ENCODE data around the gene SAMD15.
"Not testable (repeated sequence)": the region's sequence is repeated elsewhere in the genome, so short reads cannot be mapped to it uniquely, and the experiment has no call there.

SAMD15 gene

GRCh38 chr14:77406718-77407117 lies 29.5 kb downstream of the SAMD15 start:
- peak; percentile 63 for FAIRE-seq
- TF ChIP-seq TAF1 (IDR thresholded peaks at IDR 0.05; ENCODE audit: low read depth, low read length), result no peak
- no peak for TF ChIP-seq SPI1 (IDR thresholded peaks at IDR 0.05; ENCODE audit: low read depth, low read length)
- no peak for TF ChIP-seq POLR2A (IDR thresholded peaks at IDR 0.05; ENCODE audit: low read depth, low read length)
- no peak for TF ChIP-seq PAX5 (IDR thresholded peaks at IDR 0.05; ENCODE audit: insufficient read depth, low read length, severe bottlenecking)
- TF ChIP-seq POLR2AphosphoS5 (IDR thresholded peaks at IDR 0.05; ENCODE audit: low read depth, low read length), result no peak
- no peak for TF ChIP-seq POU2F2 (IDR thresholded peaks at IDR 0.05; ENCODE audit: low read depth, low read length)
- no peak for DNase-seq (ENCODE audit: insufficient read length, low spot score)

GRCh38 chr14:77407158-77407557 lies 30.0 kb downstream of the SAMD15 start:
- TF ChIP-seq POU2F2 (IDR thresholded peaks at IDR 0.05; ENCODE audit: low read depth, low read length) (no peak), PAX5 (IDR thresholded peaks at IDR 0.05; ENCODE audit: insufficient read depth, low read length, severe bottlenecking) (no peak), SPI1 (IDR thresholded peaks at IDR 0.05; ENCODE audit: low read depth, low read length) (no peak), POLR2A (IDR thresholded peaks at IDR 0.05; ENCODE audit: low read depth, low read length) (no peak), TAF1 (IDR thresholded peaks at IDR 0.05; ENCODE audit: low read depth, low read length) (no peak), POLR2AphosphoS5 (IDR thresholded peaks at IDR 0.05; ENCODE audit: low read depth, low read length) (no peak)
- DNase-seq (ENCODE audit: insufficient read length, low spot score), result no peak
- peak; percentile 38 for FAIRE-seq

GRCh38 chr14:77409131-77409533 lies 32.0 kb downstream of the SAMD15 start:
- DNase-seq (ENCODE audit: insufficient read length, low spot score) (no peak), FAIRE-seq (no peak)
- TF ChIP-seq POU2F2 (IDR thresholded peaks at IDR 0.05; ENCODE audit: low read depth, low read length), result no peak
- no peak for TF ChIP-seq POLR2AphosphoS5 (IDR thresholded peaks at IDR 0.05; ENCODE audit: low read depth, low read length)

GRCh38 chr14:77415403-77416030 lies 38.3 kb downstream of the SAMD15 start:
- DNase-seq (ENCODE audit: insufficient read length, low spot score); FAIRE-seq: not testable (repeated sequence)

- DNase-seq (ENCODE audit: insufficient read length, low spot score); FAIRE-seq: not testable (repeated sequence)
Measured at GRCh38 chr14:77416098-77416497, 38.9 kb downstream of the SAMD15 start.

GRCh38 chr14:77416836-77417235 lies 39.7 kb downstream of the SAMD15 start:
- FAIRE-seq (no peak), DNase-seq (ENCODE audit: insufficient read length, low spot score) (no peak)
- TF ChIP-seq POLR2AphosphoS5 (IDR thresholded peaks at IDR 0.05; ENCODE audit: low read depth, low read length) (no peak), PAX5 (IDR thresholded peaks at IDR 0.05; ENCODE audit: insufficient read depth, low read length, severe bottlenecking) (no peak), SPI1 (IDR thresholded peaks at IDR 0.05; ENCODE audit: low read depth, low read length) (no peak), POLR2A (IDR thresholded peaks at IDR 0.05; ENCODE audit: low read depth, low read length) (no peak), POU2F2 (IDR thresholded peaks at IDR 0.05; ENCODE audit: low read depth, low read length) (no peak), TAF1 (IDR thresholded peaks at IDR 0.05; ENCODE audit: low read depth, low read length) (no peak)

- no peak for DNase-seq (ENCODE audit: insufficient read length, low spot score)
Measured at GRCh38 chr14:77421201-77421600, 44.0 kb downstream of the SAMD15 start.

GRCh38 chr14:77423423-77423822 lies 46.2 kb downstream of the SAMD15 start, which contains the start of gene NOXRED1:
TSS of gene NOXRED1 (minus strand) at chr14:77423523. CDS start at chr14:77422889, 634 bp downstream.
- TF ChIP-seq POLR2A (IDR thresholded peaks at IDR 0.05; ENCODE audit: low read depth, low read length) (no peak), TAF1 (IDR thresholded peaks at IDR 0.05; ENCODE audit: low read depth, low read length) (no peak), SPI1 (IDR thresholded peaks at IDR 0.05; ENCODE audit: low read depth, low read length) (no peak), PAX5 (IDR thresholded peaks at IDR 0.05; ENCODE audit: insufficient read depth, low read length, severe bottlenecking) (no peak), POU2F2 (IDR thresholded peaks at IDR 0.05; ENCODE audit: low read depth, low read length) (no peak), POLR2AphosphoS5 (IDR thresholded peaks at IDR 0.05; ENCODE audit: low read depth, low read length) (no peak)
- DNase-seq (ENCODE audit: insufficient read length, low spot score) (no peak), FAIRE-seq (no peak)

More at GRCh38 chr14:77421201-77421600, 44.0 kb downstream of the SAMD15 start:
- TF ChIP-seq PAX5 (IDR thresholded peaks at IDR 0.05; ENCODE audit: insufficient read depth, low read length, severe bottlenecking), result no peak
- TF ChIP-seq TAF1 (IDR thresholded peaks at IDR 0.05; ENCODE audit: low read depth, low read length), result no peak
- no peak for TF ChIP-seq SPI1 (IDR thresholded peaks at IDR 0.05; ENCODE audit: low read depth, low read length)
- TF ChIP-seq POLR2A (IDR thresholded peaks at IDR 0.05; ENCODE audit: low read depth, low read length), result no peak
- no peak for TF ChIP-seq POU2F2 (IDR thresholded peaks at IDR 0.05; ENCODE audit: low read depth, low read length)
- FAIRE-seq, result no peak

- no peak for FAIRE-seq
- TF ChIP-seq POLR2AphosphoS5 (IDR thresholded peaks at IDR 0.05; ENCODE audit: low read depth, low read length), result no peak
- DNase-seq (ENCODE audit: insufficient read length, low spot score), result no peak
Measured at GRCh38 chr14:77424862-77425261, 47.7 kb downstream of the SAMD15 start.

GRCh38 chr14:77426396-77426795 lies 49.2 kb downstream of the SAMD15 start:
- no peak for DNase-seq (ENCODE audit: insufficient read length, low spot score)
- no peak for FAIRE-seq
- TF ChIP-seq POU2F2 (IDR thresholded peaks at IDR 0.05; ENCODE audit: low read depth, low read length) (no peak), POLR2A (IDR thresholded peaks at IDR 0.05; ENCODE audit: low read depth, low read length) (no peak), POLR2AphosphoS5 (IDR thresholded peaks at IDR 0.05; ENCODE audit: low read depth, low read length) (no peak), PAX5 (IDR thresholded peaks at IDR 0.05; ENCODE audit: insufficient read depth, low read length, severe bottlenecking) (no peak), TAF1 (IDR thresholded peaks at IDR 0.05; ENCODE audit: low read depth, low read length) (no peak), SPI1 (IDR thresholded peaks at IDR 0.05; ENCODE audit: low read depth, low read length) (no peak)

- FAIRE-seq (no peak), DNase-seq (ENCODE audit: insufficient read length, low spot score) (no peak)
- TF ChIP-seq POLR2AphosphoS5 (IDR thresholded peaks at IDR 0.05; ENCODE audit: low read depth, low read length), result no peak
- TF ChIP-seq POU2F2 (IDR thresholded peaks at IDR 0.05; ENCODE audit: low read depth, low read length), result no peak
- TF ChIP-seq PAX5 (IDR thresholded peaks at IDR 0.05; ENCODE audit: insufficient read depth, low read length, severe bottlenecking), result no peak
- TF ChIP-seq TAF1 (IDR thresholded peaks at IDR 0.05; ENCODE audit: low read depth, low read length), result no peak
- TF ChIP-seq POLR2A (IDR thresholded peaks at IDR 0.05; ENCODE audit: low read depth, low read length), result no peak
- TF ChIP-seq SPI1 (IDR thresholded peaks at IDR 0.05; ENCODE audit: low read depth, low read length), result no peak
Measured at GRCh38 chr14:77436042-77436441, 58.9 kb downstream of the SAMD15 start.

Measured in GM12891 (cell line).